ENCODE measurements around the gene FBXW4. TPM values are rescaled to one million over a fixed set of nuclear protein-coding genes. Genes with fewer than 3 reads are reported as not detected.

The FBXW4 gene
- total and polyA plus RNA-seq, 2 experiments from 2014 or later = 15.5 to 32.7 TPM

DNA sequence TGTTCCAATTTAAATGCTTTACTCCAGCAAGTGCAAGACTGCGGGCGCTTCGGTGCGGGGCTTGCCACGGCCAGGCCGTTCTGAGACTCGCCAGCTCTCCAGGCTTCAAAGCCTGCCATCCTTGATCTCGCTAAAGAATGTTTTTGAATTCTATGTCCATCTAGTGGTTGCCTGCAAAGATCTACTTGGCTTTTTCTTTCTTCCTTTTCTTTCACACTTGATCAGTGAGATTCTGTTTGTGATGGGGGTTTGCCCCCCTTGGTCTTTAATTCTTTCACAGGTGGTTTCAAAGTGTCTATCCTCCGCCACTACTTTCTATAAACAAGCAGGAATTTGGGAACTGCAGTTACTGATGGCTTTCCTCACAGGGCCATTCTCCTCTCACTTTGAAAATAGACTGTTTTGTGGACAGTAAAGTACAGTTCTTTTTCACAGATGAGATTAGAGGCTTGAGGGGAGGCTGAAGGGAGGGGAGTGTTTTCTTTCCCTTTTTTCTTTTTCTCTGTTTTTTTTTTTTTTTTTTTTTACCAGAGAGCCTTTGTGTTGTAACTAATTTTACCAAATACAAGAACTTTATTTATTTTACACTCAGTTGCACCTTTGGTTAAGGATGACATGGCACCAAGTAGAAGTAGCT lies 15.2 kb upstream of the FBXW4 start:
- 49% methylated on average over 9 of the region's 9 CpGs for WGBS (ENCODE audit: low lambda C conversion rate, missing lambda C conversion rate)

DNA sequence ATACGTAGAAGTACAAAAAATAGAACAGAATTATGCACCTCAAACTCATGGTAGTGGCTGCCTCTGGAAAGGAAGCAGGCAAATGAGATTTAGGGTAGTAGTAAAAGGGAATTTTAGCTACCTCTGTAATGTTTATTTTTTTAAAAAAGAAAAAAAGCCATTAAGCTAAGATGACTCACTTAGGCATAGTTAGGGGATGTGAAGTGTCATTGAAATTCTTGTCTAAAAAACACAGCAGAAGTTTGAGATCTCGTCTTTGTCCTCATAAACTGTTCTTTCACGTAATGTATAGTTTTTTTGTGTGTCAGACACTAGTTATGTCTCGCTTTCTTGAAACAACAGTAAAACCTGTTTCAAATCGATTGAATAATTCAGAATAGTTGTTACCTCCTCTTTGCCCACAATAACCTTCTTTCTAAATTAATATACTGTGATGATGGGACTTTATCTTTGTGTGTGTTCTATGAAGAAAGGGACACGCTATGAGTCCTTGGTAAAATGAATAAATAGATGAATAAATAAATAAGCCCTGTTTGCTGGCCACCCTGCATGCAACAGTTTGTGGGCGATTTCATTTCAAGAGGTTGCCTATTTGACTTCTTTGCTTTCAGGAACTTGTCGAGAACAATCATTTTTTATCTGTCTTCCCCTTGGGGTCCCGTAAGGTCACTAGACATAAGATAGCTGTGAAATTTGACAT lies 14.5 kb upstream of the FBXW4 start:
- peaks cover 2% of the 10 kb centered on the region for H3K27me3 ChIP-seq
- H4K20me1 ChIP-seq (ENCODE audit: insufficient read depth, poor library complexity, severe bottlenecking) = no peaks in the 10 kb centered on the region
- no peak overlapping the region for H3K4me2 ChIP-seq
- H3K4me1 ChIP-seq (ENCODE audit: insufficient read depth) = no peaks in the 10 kb centered on the region
- H3K9me3 ChIP-seq (ENCODE audit: low read depth) = no peaks in the 10 kb centered on the region
- H3K4me3 ChIP-seq = no peak overlapping the region
- no peak overlapping the region for H3K27ac ChIP-seq
- no peaks in the 10 kb centered on the region for H3K36me3 ChIP-seq (replicated peaks; ENCODE audit: insufficient read depth, low read depth)
- H2AFZ ChIP-seq = no peak overlapping the region
- H3K9me2 ChIP-seq (replicated peaks; ENCODE audit: insufficient read depth) = no peaks in the 10 kb centered on the region
- TF ChIP-seq, protein P1, sequence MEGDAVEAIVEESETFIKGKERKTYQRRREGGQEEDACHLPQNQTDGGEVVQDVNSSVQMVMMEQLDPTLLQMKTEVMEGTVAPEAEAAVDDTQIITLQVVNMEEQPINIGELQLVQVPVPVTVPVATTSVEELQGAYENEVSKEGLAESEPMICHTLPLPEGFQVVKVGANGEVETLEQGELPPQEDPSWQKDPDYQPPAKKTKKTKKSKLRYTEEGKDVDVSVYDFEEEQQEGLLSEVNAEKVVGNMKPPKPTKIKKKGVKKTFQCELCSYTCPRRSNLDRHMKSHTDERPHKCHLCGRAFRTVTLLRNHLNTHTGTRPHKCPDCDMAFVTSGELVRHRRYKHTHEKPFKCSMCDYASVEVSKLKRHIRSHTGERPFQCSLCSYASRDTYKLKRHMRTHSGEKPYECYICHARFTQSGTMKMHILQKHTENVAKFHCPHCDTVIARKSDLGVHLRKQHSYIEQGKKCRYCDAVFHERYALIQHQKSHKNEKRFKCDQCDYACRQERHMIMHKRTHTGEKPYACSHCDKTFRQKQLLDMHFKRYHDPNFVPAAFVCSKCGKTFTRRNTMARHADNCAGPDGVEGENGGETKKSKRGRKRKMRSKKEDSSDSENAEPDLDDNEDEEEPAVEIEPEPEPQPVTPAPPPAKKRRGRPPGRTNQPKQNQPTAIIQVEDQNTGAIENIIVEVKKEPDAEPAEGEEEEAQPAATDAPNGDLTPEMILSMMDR (IDR thresholded peaks at IDR 0.05; ENCODE audit: poor library complexity) = no peak
- TF ChIP-seq EZH2phosphoT487 (IDR thresholded peaks at IDR 0.05; ENCODE audit: low read depth, severe bottlenecking, unreplicated experiment) = no peak
- no peak for TF ChIP-seq EZH2 (IDR thresholded peaks at IDR 0.05; ENCODE audit: borderline replicate concordance)
- no peak for DNase-seq (ENCODE audit: low spot score)
- 79% methylated on average over 9 of the region's 9 CpGs for WGBS (ENCODE audit: low lambda C conversion rate, missing lambda C conversion rate)
- no peaks in the 10 kb centered on the region for H3K79me2 ChIP-seq

More for the DNA sequence above, 15.2 kb upstream of the FBXW4 start:
- Histone ChIP-seq H3K27ac (no peak overlapping the region), H3K4me2 (no peak overlapping the region), H3K27me3 (peaks cover 2% of the 10 kb centered on the region), H4K20me1 (ENCODE audit: insufficient read depth, poor library complexity, severe bottlenecking) (no peaks in the 10 kb centered on the region), H2AFZ (no peak overlapping the region), H3K9me2 (replicated peaks; ENCODE audit: insufficient read depth) (no peaks in the 10 kb centered on the region), H3K4me3 (no peak overlapping the region), H3K36me3 (replicated peaks; ENCODE audit: insufficient read depth, low read depth) (no peaks in the 10 kb centered on the region), H3K4me1 (ENCODE audit: insufficient read depth) (no peaks in the 10 kb centered on the region), H3K9me3 (ENCODE audit: low read depth) (no peaks in the 10 kb centered on the region), H3K79me2 (no peaks in the 10 kb centered on the region)
- TF ChIP-seq, protein P1 (IDR thresholded peaks at IDR 0.05; ENCODE audit: poor library complexity) = no peak
- TF ChIP-seq EZH2phosphoT487 (IDR thresholded peaks at IDR 0.05; ENCODE audit: low read depth, severe bottlenecking, unreplicated experiment) (no peak), EZH2 (IDR thresholded peaks at IDR 0.05; ENCODE audit: borderline replicate concordance) (no peak)
- DNase-seq (ENCODE audit: low spot score) = no peak

DNA sequence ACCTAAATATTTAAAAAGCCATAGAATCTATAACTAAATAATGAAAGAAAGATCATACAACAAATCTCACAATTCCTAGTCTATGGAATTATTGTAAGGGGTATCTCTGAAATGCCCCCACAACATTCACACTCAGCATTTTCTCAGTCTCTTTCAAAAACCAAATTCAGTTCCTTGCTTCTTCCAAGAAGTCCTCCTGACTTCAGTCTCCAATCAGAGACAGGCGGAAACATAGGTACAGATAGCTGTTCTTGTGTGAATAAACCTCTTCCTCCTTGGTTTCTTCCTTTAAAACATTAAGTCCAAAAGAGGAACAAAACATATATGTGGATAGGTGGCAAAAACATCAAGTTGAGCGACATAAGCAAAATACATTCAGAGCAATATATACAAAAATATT lies 13.9 kb upstream of the FBXW4 start:
- DNase-seq (ENCODE audit: low spot score) = no peak
- WGBS (ENCODE audit: low lambda C conversion rate, missing lambda C conversion rate) = 95% methylated on average over 2 of the region's 2 CpGs
- H3K4me1 ChIP-seq (ENCODE audit: insufficient read depth) = no peaks in the 10 kb centered on the region
- no peak overlapping the region for H2AFZ ChIP-seq
- H4K20me1 ChIP-seq (ENCODE audit: insufficient read depth, poor library complexity, severe bottlenecking) = no peaks in the 10 kb centered on the region
- H3K4me2 ChIP-seq = no peak overlapping the region
- no peaks in the 10 kb centered on the region for H3K9me2 ChIP-seq (replicated peaks; ENCODE audit: insufficient read depth)
- H3K9me3 ChIP-seq (ENCODE audit: low read depth) = no peaks in the 10 kb centered on the region
- peaks cover 2% of the 10 kb centered on the region for H3K27me3 ChIP-seq
- no peak overlapping the region for H3K27ac ChIP-seq
- H3K4me3 ChIP-seq = no peak overlapping the region
- H3K36me3 ChIP-seq (replicated peaks; ENCODE audit: insufficient read depth, low read depth) = no peaks in the 10 kb centered on the region
- TF ChIP-seq EZH2phosphoT487 (IDR thresholded peaks at IDR 0.05; ENCODE audit: low read depth, severe bottlenecking, unreplicated experiment) = no peak
- TF ChIP-seq, protein P1 (IDR thresholded peaks at IDR 0.05; ENCODE audit: poor library complexity) = no peak
- TF ChIP-seq EZH2 (IDR thresholded peaks at IDR 0.05; ENCODE audit: borderline replicate concordance) = no peak
- H3K79me2 ChIP-seq = no peaks in the 10 kb centered on the region

All from hepatocyte (in vitro differentiated cells).